ENCODE results near the gene SLC10A1. TPM values are rescaled to one million over a fixed set of nuclear protein-coding genes. Genes with fewer than 3 reads are reported as not detected.

SLC10A1 gene
- total RNA-seq, 1 experiment from 2014 or later, result not detected

DNA sequence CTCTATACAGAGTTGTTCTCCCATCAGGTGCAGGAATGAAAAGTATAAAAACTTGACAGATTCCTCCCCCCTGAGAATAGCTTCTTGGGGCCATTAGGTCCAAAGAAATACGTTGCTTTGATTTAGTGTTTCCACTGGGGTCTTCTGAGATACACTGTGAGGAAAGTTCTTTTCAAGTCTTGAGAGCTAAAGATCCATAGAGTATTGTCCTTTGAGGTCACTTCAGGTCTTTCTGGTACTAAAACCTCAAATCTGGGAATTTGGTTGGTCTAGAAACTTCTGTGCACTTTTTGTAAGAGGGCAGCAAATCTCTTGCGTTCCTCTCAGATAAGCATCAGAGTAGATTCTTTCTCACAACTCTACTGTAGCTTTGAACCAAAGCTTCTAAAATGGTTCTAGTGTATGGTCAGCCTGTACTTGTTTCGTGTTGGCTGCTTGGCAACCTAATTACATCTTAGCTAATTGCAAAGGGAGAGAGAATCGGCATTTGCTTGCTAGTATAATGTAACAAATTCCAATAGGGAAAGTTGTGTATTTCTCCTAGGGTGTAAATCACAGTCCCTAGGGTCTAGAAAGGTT, 20.1 kb downstream of the SLC10A1 start:
- TF ChIP-seq EZH2 (IDR thresholded peaks at IDR 0.05; ENCODE audit: borderline replicate concordance, low read depth, low read length, poor library complexity, severe bottlenecking), result no peak
- TF ChIP-seq CTCF (conservative IDR thresholded peaks at IDR 0.05; ENCODE audit: low read depth, low read length), result no peak
- Histone ChIP-seq H3K4me1 (ENCODE audit: insufficient read depth, low read length, poor library complexity, severe bottlenecking) (no peaks in the 10 kb centered on the region), H3K27ac (ENCODE audit: low read depth, low read length, poor library complexity, severe bottlenecking) (no peak overlapping the region), H3K27me3 (replicated peaks; ENCODE audit: insufficient read depth, low read depth, low read length, poor library complexity) (no peaks in the 10 kb centered on the region), H3K4me3 (ENCODE audit: low read depth, low read length, poor library complexity, severe bottlenecking) (no peak overlapping the region), H3K9me3 (ENCODE audit: low read depth, low read length, poor library complexity, severe bottlenecking) (no peaks in the 10 kb centered on the region), H3K36me3 (ENCODE audit: insufficient read depth, low read length, poor library complexity, severe bottlenecking) (peaks cover 61% of the 10 kb centered on the region)
- ChIA-PET CTCF (no interaction called here), POLR2A (ENCODE audit: low non-redundant PET) (no interaction called here)
- DNase-seq (ENCODE audit: low spot score), result no peak
- intact Hi-C loops (cut with micrococcal nuclease; ENCODE audit: unreplicated experiment), result no loop called here
- BruUV-seq (replicated peaks), result no TSS peak

DNA sequence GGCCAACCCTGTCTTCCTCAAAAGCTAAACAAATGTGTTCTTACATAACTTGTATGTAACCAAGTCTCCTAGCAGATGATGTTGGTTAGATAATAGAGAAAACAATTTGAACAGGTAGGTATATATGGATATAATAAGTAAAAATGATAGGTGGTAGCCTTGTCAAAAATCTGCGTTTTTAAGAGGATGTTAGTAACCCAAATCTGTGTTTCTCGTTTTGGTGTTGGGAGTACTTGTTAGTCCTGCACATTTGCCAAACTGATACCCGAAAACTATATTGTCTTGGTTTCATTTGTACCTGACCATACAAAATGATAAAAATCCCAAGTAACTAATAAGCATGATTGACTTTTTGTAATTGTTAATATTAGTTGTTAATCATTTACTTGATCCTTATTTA, 22.0 kb downstream of the SLC10A1 start:
- intact Hi-C loops (cut with micrococcal nuclease; ENCODE audit: unreplicated experiment), result no loop called here
- H3K36me3 ChIP-seq (ENCODE audit: insufficient read depth, low read length, poor library complexity, severe bottlenecking), result peaks cover 80% of the 10 kb centered on the region
- peaks cover 2% of the 10 kb centered on the region for H3K4me1 ChIP-seq (ENCODE audit: insufficient read depth, low read length, poor library complexity, severe bottlenecking)
- BruUV-seq (replicated peaks), result no TSS peak
- POLR2A ChIA-PET (ENCODE audit: low non-redundant PET), result no interaction called here
- H3K4me3 ChIP-seq (ENCODE audit: low read depth, low read length, poor library complexity, severe bottlenecking), result no peak overlapping the region
- H3K27ac ChIP-seq (ENCODE audit: low read depth, low read length, poor library complexity, severe bottlenecking), result no peak overlapping the region
- CTCF ChIA-PET, result no interaction called here
- no peak for DNase-seq (ENCODE audit: low spot score)
- no peaks in the 10 kb centered on the region for H3K9me3 ChIP-seq (ENCODE audit: low read depth, low read length, poor library complexity, severe bottlenecking)
- TF ChIP-seq EZH2 (IDR thresholded peaks at IDR 0.05; ENCODE audit: borderline replicate concordance, low read depth, low read length, poor library complexity, severe bottlenecking) (no peak), CTCF (conservative IDR thresholded peaks at IDR 0.05; ENCODE audit: low read depth, low read length) (no peak)
- no peaks in the 10 kb centered on the region for H3K27me3 ChIP-seq (replicated peaks; ENCODE audit: insufficient read depth, low read depth, low read length, poor library complexity)

GRCh38 chr14:69773571-69774276, 23.3 kb downstream of the SLC10A1 start:
- Histone ChIP-seq H3K27ac (ENCODE audit: low read depth, low read length, poor library complexity, severe bottlenecking) (no peak overlapping the region), H3K4me3 (ENCODE audit: low read depth, low read length, poor library complexity, severe bottlenecking) (no peak overlapping the region), H3K4me1 (ENCODE audit: insufficient read depth, low read length, poor library complexity, severe bottlenecking) (peaks cover 14% of the 10 kb centered on the region), H3K27me3 (replicated peaks; ENCODE audit: insufficient read depth, low read depth, low read length, poor library complexity) (no peaks in the 10 kb centered on the region), H3K9me3 (ENCODE audit: low read depth, low read length, poor library complexity, severe bottlenecking) (no peaks in the 10 kb centered on the region), H3K36me3 (ENCODE audit: insufficient read depth, low read length, poor library complexity, severe bottlenecking) (peaks cover 92% of the 10 kb centered on the region)
- DNase-seq (ENCODE audit: low spot score), result no peak
- no TSS peak for BruUV-seq (replicated peaks)
- TF ChIP-seq EZH2 (IDR thresholded peaks at IDR 0.05; ENCODE audit: borderline replicate concordance, low read depth, low read length, poor library complexity, severe bottlenecking) (no peak), CTCF (conservative IDR thresholded peaks at IDR 0.05; ENCODE audit: low read depth, low read length) (no peak)
- POLR2A ChIA-PET (ENCODE audit: low non-redundant PET), result no interaction called here
- intact Hi-C loops (cut with micrococcal nuclease; ENCODE audit: unreplicated experiment), result no loop called here
- CTCF ChIA-PET, result no interaction called here

All from A673 (cell line).